ENCODE results near the gene BUD31.

GRCh38 chr7:99446096-99446495 is 37.3 kb downstream of the BUD31 start:
- TF ChIP-seq RARB (CRISPR knock-in tag; IDR thresholded peaks at IDR 0.05) (no peak), PATZ1 (CRISPR knock-in tag; IDR thresholded peaks at IDR 0.05; ENCODE audit: borderline replicate concordance) (no peak), ARNTL (CRISPR knock-in tag; IDR thresholded peaks at IDR 0.05; ENCODE audit: borderline replicate concordance, low read depth) (no peak), POU6F1 (CRISPR knock-in tag; IDR thresholded peaks at IDR 0.05; ENCODE audit: borderline replicate concordance, low read depth) (no peak), CREB5 (CRISPR knock-in tag; IDR thresholded peaks at IDR 0.05; ENCODE audit: low read depth) (no peak), ZFP3 (CRISPR knock-in tag; IDR thresholded peaks at IDR 0.05) (no peak)

Data from SK-N-SH treated with all-trans-retinoic acid at 6 μM for 48 hours (cell line).